NCI-H146 treated with DMSO at 0.1 percent for 48 hours (cell line): Measurements from ENCODE around the gene NPHP4.

Source experiments
- DNase-seq: peaks from one replicate; lab custom pipeline; 2025; ENCODE audit not compliant: unreplicated experiment; lab: John Stamatoyannopoulos, UW

NPHP4 gene

GRCh38 chr1:6004412-6005123 lies 12.3 kb upstream of the NPHP4 start:
- no peak for DNase-seq

- peak; percentile 38 for DNase-seq
Observed at GRCh38 chr1:6003568-6004411, 11.6 kb upstream of the NPHP4 start.

- no peak for DNase-seq
Observed at GRCh38 chr1:6002714-6003501, 10.7 kb upstream of the NPHP4 start.

- peak; percentile 22 for DNase-seq
Observed at GRCh38 chr1:6001992-6002576, 9.9 kb upstream of the NPHP4 start.

- DNase-seq: no peak
Observed at GRCh38 chr1:6000444-6001288, 8.4 kb upstream of the NPHP4 start.

- no peak for DNase-seq
Observed at GRCh38 chr1:5999711-6000443, 7.7 kb upstream of the NPHP4 start.

GRCh38 chr1:5998906-5999301 lies 6.7 kb upstream of the NPHP4 start:
- no peak for DNase-seq

GRCh38 chr1:5998051-5998905 lies 6.1 kb upstream of the NPHP4 start:
- DNase-seq: no peak

GRCh38 chr1:5997316-5997715 lies 5.1 kb upstream of the NPHP4 start:
- DNase-seq: no peak

- no peak for DNase-seq
Observed at GRCh38 chr1:5996641-5997270, 4.5 kb upstream of the NPHP4 start.

GRCh38 chr1:5995871-5996630 lies 3.8 kb upstream of the NPHP4 start:
- no peak for DNase-seq

- DNase-seq: no peak
Observed at GRCh38 chr1:5994713-5995621, 2.7 kb upstream of the NPHP4 start.

- no peak for DNase-seq
Observed at GRCh38 chr1:5993556-5994491, 1.6 kb upstream of the NPHP4 start.

- DNase-seq: no peak
Observed at GRCh38 chr1:5992814-5993555, 760 bp upstream of the NPHP4 start.
